Fibroblast of peridontal ligament (primary cell): ENCODE measurements around the gene HIVEP3.

ENCODE experiments used
- DNase-seq: peaks from one replicate; pipeline ENCODE4 v3.0.0-alpha.2; 2010; ENCODE audit errors: extremely low read depth

HIVEP3 gene

DNA sequence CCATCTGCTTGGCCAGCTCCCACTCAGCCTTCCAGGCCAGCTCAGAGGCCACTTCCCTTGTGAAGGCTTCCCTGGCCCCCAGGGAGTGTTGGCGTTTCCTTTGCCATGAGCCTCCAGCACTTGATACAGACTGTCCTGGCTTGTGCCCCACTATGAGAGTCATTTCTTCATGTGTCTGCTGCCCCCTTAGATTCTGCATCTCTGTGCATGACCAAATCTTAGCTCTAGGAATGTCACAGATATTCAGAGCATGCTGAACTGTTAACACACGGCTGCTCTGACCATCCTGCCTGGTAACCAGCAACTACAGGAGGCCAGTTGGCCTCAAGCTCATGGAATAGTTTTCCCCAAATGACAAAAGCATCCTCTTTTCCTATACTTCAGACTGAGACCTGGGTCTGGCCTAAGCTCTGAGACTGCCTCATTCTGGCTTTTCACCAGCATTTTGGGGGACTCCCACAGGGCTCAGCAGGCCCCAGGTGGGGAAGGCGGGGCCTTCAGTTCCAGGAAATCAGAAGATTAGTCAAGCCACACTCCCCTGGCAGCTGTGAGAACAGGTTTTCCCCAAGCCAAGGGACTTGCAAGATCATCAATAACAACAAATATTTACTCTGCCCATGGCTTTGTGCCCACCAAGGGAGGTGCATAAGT, 251.6 kb downstream of the HIVEP3 start:
- DNase-seq: no peak

DNA sequence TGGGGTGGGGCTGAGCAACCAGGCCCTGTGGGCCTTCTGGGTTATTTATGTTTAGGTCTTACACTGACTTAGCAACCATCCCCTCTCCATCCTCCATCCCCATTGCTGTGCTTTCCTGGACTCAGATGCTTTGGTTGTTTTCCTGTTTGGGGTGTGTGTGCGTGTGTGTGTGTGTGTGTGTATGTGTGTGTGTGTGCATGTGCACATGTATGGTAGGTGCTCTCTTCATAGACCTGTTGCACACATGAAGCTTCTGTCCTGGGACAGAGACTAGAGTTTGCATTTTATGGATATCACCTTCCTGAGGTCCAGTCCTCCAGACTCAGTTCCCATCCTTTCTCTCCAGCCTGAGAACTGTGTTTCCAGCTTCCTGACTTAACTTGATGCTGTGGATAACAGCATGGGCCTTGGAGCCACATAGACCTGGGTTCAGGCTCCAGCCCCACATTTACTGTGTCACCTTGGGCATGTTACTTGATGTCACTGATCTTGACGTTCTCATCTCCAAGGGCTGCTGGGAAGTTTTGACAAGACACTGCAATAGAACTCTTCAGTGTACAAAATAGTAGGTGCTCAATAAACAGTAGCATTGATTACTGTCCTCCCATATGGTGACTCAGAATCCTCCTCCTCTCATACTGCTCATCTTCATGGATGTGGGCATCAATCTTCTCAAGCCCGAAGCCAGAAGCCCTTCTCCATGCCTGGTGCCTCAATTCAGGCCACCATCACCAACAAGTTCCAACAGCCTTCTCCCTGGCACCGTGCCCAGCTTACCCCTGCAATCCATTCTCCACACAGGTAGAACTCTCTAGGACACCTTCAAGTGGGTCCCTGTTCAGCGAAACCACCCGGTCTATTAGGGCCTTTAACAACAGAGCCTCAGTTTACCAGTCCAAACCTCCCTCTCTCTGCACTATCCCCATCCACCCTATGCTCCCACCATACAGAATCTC, 252.5 kb downstream of the HIVEP3 start:
- DNase-seq: no peak

DNA sequence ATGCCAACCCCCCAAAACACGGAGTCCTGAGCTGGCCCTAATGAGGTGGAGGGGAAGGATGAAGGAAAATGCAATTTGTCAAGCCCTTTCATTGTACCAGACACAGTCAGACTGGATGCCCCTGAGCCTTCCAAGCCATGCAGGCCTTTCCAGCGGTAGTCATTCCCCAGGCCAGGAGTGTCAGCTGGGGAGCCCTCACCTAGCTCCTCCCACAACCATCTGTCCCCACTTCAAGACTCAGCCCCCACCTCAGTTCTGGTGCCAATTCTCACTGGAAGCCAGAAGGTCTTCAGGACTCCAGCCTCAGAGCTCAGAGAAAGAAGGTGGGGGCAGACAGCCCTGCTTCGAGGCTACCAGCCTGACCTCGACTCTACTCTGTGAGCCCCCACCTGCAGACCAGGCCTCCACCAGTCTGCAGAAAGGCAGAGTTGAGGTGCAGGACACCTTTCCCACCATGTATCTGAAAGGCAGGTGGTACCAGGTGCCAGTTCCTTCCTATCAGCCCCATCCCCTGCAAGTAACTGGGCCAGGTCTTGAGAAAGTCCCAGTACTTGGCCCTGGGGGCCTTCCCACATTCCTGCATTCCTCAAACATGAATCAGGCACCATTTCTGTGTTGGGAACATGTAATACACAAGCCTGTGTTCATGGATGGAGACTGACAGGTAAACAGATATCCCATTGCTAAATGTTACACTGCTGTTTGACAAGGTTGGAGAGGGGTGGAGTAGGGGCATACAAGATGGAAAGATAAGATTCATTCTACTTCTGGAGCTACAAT, 253.7 kb downstream of the HIVEP3 start:
- peak; percentile 57 for DNase-seq

- DNase-seq: no peak
Observed at GRCh38 chr1:41663671-41664400, 254.9 kb downstream of the HIVEP3 start.

DNA sequence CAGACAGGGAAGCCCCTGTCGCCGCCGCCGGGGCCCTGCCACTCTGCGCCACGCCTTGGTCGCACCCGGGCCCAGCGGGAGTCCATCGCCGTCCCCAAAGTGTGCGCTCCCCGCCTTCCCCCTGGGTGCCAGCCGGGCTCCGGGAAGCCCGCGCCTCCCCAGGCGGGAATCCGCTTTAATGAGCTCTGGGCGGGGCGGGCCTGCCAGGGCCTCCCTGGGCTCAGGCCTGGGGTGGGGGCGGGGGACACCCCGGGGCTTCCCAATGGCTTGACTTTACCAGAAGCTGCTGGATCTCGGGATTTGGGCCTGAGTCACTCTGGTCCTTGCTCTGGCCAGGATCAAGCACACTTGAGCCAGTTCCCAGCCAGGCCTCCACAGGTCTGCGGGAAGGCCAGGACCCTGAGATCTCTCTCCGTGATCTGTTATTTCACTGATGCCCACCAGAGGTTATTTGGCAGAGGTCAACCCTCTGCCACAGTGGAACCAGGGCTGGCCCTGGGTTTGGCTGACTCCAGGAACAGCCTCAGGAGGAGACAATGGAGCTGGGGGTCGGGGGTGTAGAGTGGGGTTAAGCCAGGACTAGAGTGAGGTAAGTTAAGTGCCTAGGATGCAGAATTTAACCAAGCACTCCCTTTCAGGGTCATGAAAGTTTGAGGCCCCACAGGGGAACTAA, 255.8 kb downstream of the HIVEP3 start:
- DNase-seq: peak; percentile 57

- peak; percentile 67 for DNase-seq
Observed at GRCh38 chr1:41662061-41662764, 256.5 kb downstream of the HIVEP3 start.

DNA sequence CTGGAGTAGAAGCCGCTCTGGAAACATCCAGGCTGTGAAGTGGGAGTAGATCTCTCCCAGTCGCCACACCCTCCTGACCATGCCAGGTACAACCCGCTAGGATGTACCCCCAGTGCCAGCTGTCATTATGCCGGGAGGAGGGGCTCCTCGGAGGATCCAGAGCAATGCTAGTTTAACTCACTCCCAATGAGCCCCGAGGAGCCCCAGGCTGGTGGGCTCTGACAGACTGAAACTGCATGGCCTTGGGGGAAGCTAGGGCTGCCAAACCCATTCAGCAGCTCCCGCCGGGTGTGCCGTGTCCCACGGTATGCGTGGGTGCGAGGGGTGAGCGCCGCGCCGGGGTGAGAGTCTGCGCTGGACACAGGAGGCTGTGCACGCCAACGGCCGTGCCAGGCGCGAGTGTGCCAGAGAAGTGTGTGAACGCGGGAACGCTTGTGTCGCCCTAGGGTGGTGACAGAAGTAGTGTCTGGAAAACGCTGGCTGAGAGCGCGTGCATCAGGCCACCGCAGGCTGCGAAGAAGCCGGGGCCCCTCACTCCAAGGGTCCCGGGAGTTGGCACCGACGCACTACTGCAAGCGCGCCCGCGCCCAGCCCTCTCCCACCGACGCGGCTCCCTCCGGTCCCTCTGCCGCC, 257.2 kb downstream of the HIVEP3 start:
- DNase-seq: no peak

- DNase-seq: no peak
Observed at GRCh38 chr1:41660570-41661427, 257.9 kb downstream of the HIVEP3 start.

GRCh38 chr1:41659903-41660302, 258.8 kb downstream of the HIVEP3 start:
- DNase-seq: no peak

DNA sequence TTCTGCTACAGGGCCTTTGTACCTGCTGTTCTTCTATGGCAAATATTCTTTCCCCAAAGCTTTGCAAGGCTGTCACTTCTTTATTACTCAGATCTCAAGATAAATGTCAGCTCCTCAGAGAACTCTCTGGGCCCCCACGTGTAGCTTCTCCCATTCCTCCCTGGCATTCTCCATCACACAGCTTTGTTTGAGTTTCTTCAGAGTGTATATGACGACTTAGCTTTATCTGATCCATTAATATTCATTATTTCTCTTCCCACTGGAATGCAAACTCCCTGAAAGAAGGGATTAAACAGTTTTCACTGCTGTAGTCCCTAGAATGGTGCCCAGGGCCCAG, 259.6 kb downstream of the HIVEP3 start:
- DNase-seq: no peak

DNA sequence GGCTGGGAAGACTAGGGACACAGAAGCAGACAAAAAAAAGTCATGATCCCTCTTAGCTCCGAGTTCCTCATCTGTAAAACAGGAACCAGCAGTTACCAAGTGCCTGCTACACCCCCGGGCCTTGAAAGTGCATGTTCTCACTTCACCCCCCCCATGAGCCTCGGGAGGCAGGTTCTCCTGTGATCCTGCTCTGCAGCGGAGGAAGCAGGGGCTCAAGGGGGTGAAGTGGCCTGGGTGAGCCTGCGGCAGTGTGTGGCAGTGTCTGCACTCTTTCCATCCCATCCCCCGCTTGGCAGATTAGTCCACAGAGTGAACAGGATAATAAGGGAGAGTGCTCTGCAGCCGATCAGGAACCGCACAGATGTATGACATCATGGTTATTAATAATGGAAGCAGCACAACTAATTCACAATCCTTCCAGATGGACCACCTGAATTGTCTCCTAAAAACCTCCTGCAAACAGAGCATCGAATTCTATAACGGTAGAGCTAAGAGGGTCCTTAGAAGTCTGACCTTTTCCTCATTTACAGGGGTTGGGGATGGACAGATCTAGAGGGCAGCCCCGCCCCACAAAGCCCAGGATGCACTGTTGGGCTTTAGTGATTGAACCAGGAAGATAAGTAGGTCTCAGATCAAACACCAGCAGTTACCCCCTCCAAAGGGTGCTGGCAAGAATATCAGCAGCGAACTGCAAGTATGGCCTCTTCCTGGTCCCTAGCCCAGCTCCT, 260.1 kb downstream of the HIVEP3 start:
- no peak for DNase-seq

- DNase-seq: no peak
Observed at GRCh38 chr1:41657679-41658295, 260.9 kb downstream of the HIVEP3 start.

GRCh38 chr1:41656825-41657500, 261.8 kb downstream of the HIVEP3 start:
- no peak for DNase-seq

- no peak for DNase-seq
Observed at GRCh38 chr1:41656068-41656467, 262.7 kb downstream of the HIVEP3 start.

DNA sequence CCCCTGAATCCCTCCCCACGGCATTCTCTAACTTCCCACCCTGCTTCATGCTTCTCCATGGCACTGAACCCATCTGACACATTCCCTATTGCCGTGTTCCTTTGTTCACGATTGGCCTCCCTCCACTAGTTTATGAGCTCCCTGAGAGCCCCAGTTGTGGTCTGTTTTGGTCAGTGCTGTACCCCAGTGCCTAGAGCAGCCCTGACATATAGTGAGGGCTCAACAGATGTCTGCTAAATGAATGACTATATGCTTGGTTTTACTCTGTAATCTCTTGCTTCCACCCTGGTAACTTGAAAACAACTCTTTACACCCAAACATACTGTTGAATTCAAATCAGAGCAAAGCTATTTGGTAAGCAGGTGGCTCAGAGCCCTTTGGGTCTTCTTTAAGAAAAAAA, 263.1 kb downstream of the HIVEP3 start:
- no peak for DNase-seq

DNA sequence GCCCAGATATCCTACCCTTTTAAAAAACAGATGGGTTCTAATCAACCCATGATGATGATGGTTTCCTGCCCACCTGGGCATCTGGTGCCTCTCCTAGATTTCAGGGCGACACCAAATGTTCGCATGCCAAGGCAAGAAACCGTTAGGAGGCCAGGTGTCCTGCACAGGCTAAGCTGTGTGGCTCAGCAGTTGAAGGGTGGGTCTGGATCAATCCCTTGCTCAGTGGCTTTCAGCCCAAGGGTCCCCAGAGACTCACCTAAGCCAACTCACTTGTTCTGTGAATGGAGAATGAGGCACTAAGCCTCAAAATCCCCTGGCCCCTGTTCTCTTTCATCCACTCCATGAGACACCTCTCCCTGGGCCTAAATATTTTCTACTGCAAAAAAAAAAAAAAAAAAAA, 265.1 kb downstream of the HIVEP3 start:
- no peak for DNase-seq
